DND-41 (cell line): ENCODE measurements around the gene RCCD1.

Experiments used
- CTCF ChIP-seq: IDR thresholded peaks from 2 replicates; pipeline ENCODE4 v1.5.1; 2012; ENCODE audit warnings: borderline replicate concordance, low read length, moderate library complexity, mild to moderate bottlenecking; ENCODE audit not compliant: poor library complexity, severe bottlenecking; ENCODE audit errors: extremely low read depth
- EZH2 ChIP-seq: IDR thresholded peaks from 3 replicates; pipeline ENCODE4 v1.6.1; 2012; ENCODE audit warnings: borderline replicate concordance, low read depth, mild to moderate bottlenecking, moderate library complexity, low read length, inconsistent platforms; ENCODE audit not compliant: severe bottlenecking

- no peak for TF ChIP-seq CTCF
- TF ChIP-seq EZH2, result no peak
Observed at GRCh38 chr15:90957031-90957790, 2.5 kb downstream of the RCCD1 start.
